SK-N-SH (cell line): ENCODE measurements around the gene PRG2. TPM values are rescaled to one million over a fixed set of nuclear protein-coding genes. Genes with fewer than 3 reads are reported as not detected.

Experiments used
- CTCF ChIA-PET: fragments of 300-600, 350-600 bp; formaldehyde crosslinking; extraction: SDS; loops from one replicate; lab custom pipeline; 2021; lab: Yijun Ruan, JAX
- POLR2A ChIA-PET: fragments of 350-600 bp; sonication (Branson Sonifier 250); formaldehyde crosslinking; extraction: SDS; loops from one replicate; lab custom pipeline; 2020; ENCODE audit warnings: antibody characterized with exemption, inconsistent platforms; lab: Yijun Ruan, JAX
- DNase-seq: peaks from one replicate; pipeline ENCODE4 v3.0.0; 2012
- H2AFZ ChIP-seq: fragments of 200-600 bp; sonication (generic); 2 replicates; pipeline ENCODE4 v1.8.1; 2016; ENCODE audit warnings: antibody characterized with exemption, mild to moderate bottlenecking, low read depth
- H3F3A ChIP-seq: fragments of 200-600 bp; sonication (generic); replicated peaks from 2 replicates; pipeline ENCODE3; 2016; ENCODE audit warnings: antibody characterized with exemption, mild to moderate bottlenecking; ENCODE audit not compliant: insufficient read depth
- H3K27ac ChIP-seq, 2 experiments: fragments of 200-500 bp in 1 of 2; fragments of 200-600 bp in 1 of 2; sonication (Bioruptor generic) in 1 of 2; sonication (generic), shearing (Covaris generic) in 1 of 2; 2 replicates each; pipeline versions ENCODE4 v1.5.1 to v1.6.1; 2014 to 2016; ENCODE audit warnings: low read depth in 2 of 2, inconsistent platforms in 1 of 2, low read length in 1 of 2, mild to moderate bottlenecking in 1 of 2, mixed read lengths in 1 of 2
- H3K27me3 ChIP-seq: fragments of 200-600 bp; sonication (generic), shearing (Covaris generic); 2 replicates; pipeline ENCODE4 v1.6.1; 2016; ENCODE audit warnings: mixed run types; ENCODE audit not compliant: insufficient read depth
- H3K36me3 ChIP-seq, 2 experiments: fragments of 200-500 bp in 1 of 2; fragments of 200-600 bp in 1 of 2; sonication (Bioruptor generic) in 1 of 2; sonication (generic) in 1 of 2; replicated peaks in 1 of 2; 2 replicates each; pipeline versions ENCODE3 to v1.5.1; 2014 to 2016; ENCODE audit warnings: low read length in 1 of 2, mild to moderate bottlenecking in 1 of 2; ENCODE audit not compliant: insufficient read depth in 2 of 2, control insufficient read depth in 1 of 2
- H3K4me1 ChIP-seq, 2 experiments: fragments of 200-500 bp in 1 of 2; fragments of 200-600 bp in 1 of 2; sonication (Bioruptor generic) in 1 of 2; sonication (generic), shearing (Covaris generic) in 1 of 2; 2 replicates each; pipeline versions ENCODE4 v1.5.1 to v1.6.1; 2014 to 2016; ENCODE audit warnings: low read depth in 1 of 2, low read length in 1 of 2, mixed run types in 1 of 2; ENCODE audit not compliant: insufficient read depth in 2 of 2, control insufficient read depth in 1 of 2
- H3K4me2 ChIP-seq: fragments of 200-600 bp; sonication (generic), shearing (Covaris generic); 2 replicates; pipeline ENCODE4 v1.6.1; 2017; ENCODE audit warnings: mixed run types
- H3K4me3 ChIP-seq, 2 experiments: fragments of 200-500 bp in 1 of 2; fragments of 200-600 bp in 1 of 2; sonication (Bioruptor generic) in 1 of 2; sonication (generic), shearing (Covaris generic) in 1 of 2; 2 replicates each; pipeline versions ENCODE4 v1.5.1 to v1.8.1; 2014 to 2016; ENCODE audit warnings: low read depth in 2 of 2, inconsistent platforms in 1 of 2, low read length in 1 of 2, mild to moderate bottlenecking in 1 of 2, mixed read lengths in 1 of 2, moderate library complexity in 1 of 2
- H3K79me2 ChIP-seq: fragments of 200-600 bp; sonication (generic); 2 replicates; pipeline ENCODE4 v1.8.1; 2017; ENCODE audit warnings: mild to moderate bottlenecking; ENCODE audit not compliant: insufficient read depth
- H3K9ac ChIP-seq: fragments of 200-600 bp; sonication (generic); 2 replicates; pipeline ENCODE4 v1.6.1; 2017; ENCODE audit warnings: mixed run types
- H3K9me2 ChIP-seq: fragments of 200-600 bp; sonication (generic); 2 replicates; pipeline ENCODE4 v1.6.1; 2017; ENCODE audit warnings: mixed run types
- H3K9me3 ChIP-seq: fragments of 200-600 bp; sonication (generic); 2 replicates; pipeline ENCODE4 v1.6.1; 2017; ENCODE audit warnings: mixed run types, mild to moderate bottlenecking, moderate library complexity
- H4K20me1 ChIP-seq: fragments of 200-600 bp; sonication (generic); 2 replicates; pipeline ENCODE4 v1.6.1; 2017; ENCODE audit warnings: mild to moderate bottlenecking, mixed run types; ENCODE audit not compliant: insufficient read depth
- CHD2 ChIP-seq: fragments of 150-350 bp; IDR thresholded peaks from 2 replicates; pipeline ENCODE4 v1.6.1; 2018; ENCODE audit warnings: low read length; ENCODE audit not compliant: partially characterized antibody
- CTCF ChIP-seq: fragments of 200-600 bp; sonication (generic); IDR thresholded peaks from 2 replicates; pipeline ENCODE4 v1.6.1; 2017; ENCODE audit warnings: antibody characterized with exemption, mild to moderate bottlenecking, moderate library complexity
- EP300 ChIP-seq, 2 experiments: IDR thresholded peaks; 2 replicates each; pipeline versions ENCODE4 v1.4.0 to v1.6.1; 2012; ENCODE audit warnings: borderline replicate concordance in 1 of 2, low read depth in 1 of 2, low read length in 1 of 2
- FOXM1 ChIP-seq: IDR thresholded peaks from 2 replicates; pipeline ENCODE4 v1.4.0; 2012; ENCODE audit warnings: low read depth, mild to moderate bottlenecking
- GATA2 ChIP-seq: sonication (generic); formaldehyde crosslinking; IDR thresholded peaks from 2 replicates; pipeline ENCODE4 v1.5.0; 2020; ENCODE audit warnings: mild to moderate bottlenecking, missing genetic modification reagents
- JUND ChIP-seq: IDR thresholded peaks from 2 replicates; pipeline ENCODE4 v1.4.0; 2012
- MEF2A ChIP-seq: IDR thresholded peaks from 2 replicates; pipeline ENCODE4 v1.4.0; 2012; ENCODE audit warnings: low read depth, borderline replicate concordance
- NRF1 ChIP-seq: IDR thresholded peaks from 2 replicates; pipeline ENCODE4 v1.6.1; 2012; ENCODE audit warnings: low read depth, mild to moderate bottlenecking, low read length
- RAD21 ChIP-seq: IDR thresholded peaks from 2 replicates; pipeline ENCODE4 v1.6.1; 2012; ENCODE audit warnings: mild to moderate bottlenecking, low read length
- RCOR1 ChIP-seq: fragments of 150-350 bp; IDR thresholded peaks from 2 replicates; pipeline ENCODE4 v1.6.1; 2017; ENCODE audit warnings: antibody characterized with exemption, low read length
- REST ChIP-seq: IDR thresholded peaks from 2 replicates; pipeline ENCODE4 v1.6.1; 2012; ENCODE audit warnings: mild to moderate bottlenecking, low read depth, low read length, moderate library complexity
- SIN3A ChIP-seq: IDR thresholded peaks from 2 replicates; pipeline ENCODE4 v1.6.1; 2012; ENCODE audit warnings: low read depth, mild to moderate bottlenecking, low read length, moderate library complexity, borderline replicate concordance
- SMC3 ChIP-seq: IDR thresholded peaks from 2 replicates; pipeline ENCODE4 v1.6.1; 2012; ENCODE audit warnings: low read depth, low read length, improper control_type of control experiment
- TCF12 ChIP-seq: IDR thresholded peaks from 2 replicates; pipeline ENCODE4 v1.4.0; 2012
- YY1 ChIP-seq: IDR thresholded peaks from 2 replicates; pipeline ENCODE4 v1.4.0; 2012; ENCODE audit warnings: low read depth, mild to moderate bottlenecking
- WGBS: methylation state at CpG from one replicate; pipeline ENCODE4 v1.1.6; 2017; ENCODE audit warnings: low lambda C conversion rate; 5-methylcytosine and 5-hydroxymethylcytosine counted together
- polyA plus RNA-seq, 3 experiments: library from polyadenylated mRNA; depleted of rRNA; stranded (reverse); fragments of >200 nt; gene quantifications; 2 replicates each; pipeline ENCODE4 v1.2.3, GENCODE V29; 2012

Gene PRG2
- polyA plus RNA-seq, 1 of the 3 experiments (the other 2 are of a cell fraction) = not detected

GRCh38 chr11:57387289-57388030 lies 3.0 kb downstream of the PRG2 start:
- Histone ChIP-seq H3K36me3 (no peaks in the 10 kb centered on the region), H3K9ac (no peak overlapping the region), H3K27ac (no peak overlapping the region), H4K20me1 (no peaks in the 10 kb centered on the region), H3K79me2 (no peaks in the 10 kb centered on the region), H3K9me3 (no peaks in the 10 kb centered on the region), H3K4me1 (no peaks in the 10 kb centered on the region; a peak in 1 of 4 replicates), H3K9me2 (no peaks in the 10 kb centered on the region), H3K4me3 (no peak overlapping the region), H3K27me3 (peaks cover 16% of the 10 kb centered on the region; the same call in 1 of the 2 replicates), H2AFZ (no peak overlapping the region), H3K4me2 (no peak overlapping the region), H3F3A (no peaks in the 10 kb centered on the region)
- no peak for TF ChIP-seq GATA2 (CRISPR knock-in tag)
- no peak for TF ChIP-seq RCOR1
- TF ChIP-seq SMC3 = no peak
- POLR2A ChIA-PET = no interaction called here
- DNase-seq = no peak
- CTCF ChIA-PET = interaction anchor here (0.6 kb wide), 2 partner anchors 14 to 145 kb away, joined by 3 to 4 read pairs; no protein-coding TSS in a partner anchor
- 48% methylated on average over 15 of the region's 16 CpGs for WGBS

- CTCF ChIA-PET = interaction anchor here (0.6 kb wide), 2 partner anchors 13 to 146 kb away, joined by 3 to 4 read pairs; no protein-coding TSS in a partner anchor
- H3K9me3 ChIP-seq = no peaks in the 10 kb centered on the region
- POLR2A ChIA-PET = no interaction called here
- no peaks in the 10 kb centered on the region for H3K4me1 ChIP-seq
- H3F3A ChIP-seq = no peaks in the 10 kb centered on the region
- no peak for DNase-seq
- H3K9me2 ChIP-seq = no peaks in the 10 kb centered on the region
- no peak overlapping the region for H3K27ac ChIP-seq
- H2AFZ ChIP-seq = no peak overlapping the region
- H3K4me3 ChIP-seq = no peak overlapping the region
- no peak overlapping the region for H3K9ac ChIP-seq
- H3K27me3 ChIP-seq = peaks cover 16% of the 10 kb centered on the region; the same call in 1 of the 2 replicates
- no peaks in the 10 kb centered on the region for H3K79me2 ChIP-seq
- H3K4me2 ChIP-seq = no peak overlapping the region
- no peaks in the 10 kb centered on the region for H3K36me3 ChIP-seq
- TF ChIP-seq FOXM1 = no peak
- TF ChIP-seq MEF2A = no peak
- no peak for TF ChIP-seq TCF12
- TF ChIP-seq CTCF = no peak
- TF ChIP-seq REST = no peak
- no peak for TF ChIP-seq CHD2
- TF ChIP-seq JUND = no peak
- no peak for TF ChIP-seq YY1
- TF ChIP-seq NRF1 = no peak
- TF ChIP-seq RAD21 = no peak
- TF ChIP-seq RCOR1 = no peak
- no peak for TF ChIP-seq EP300 (IDR thresholded peaks at IDR 0.05; ENCODE audit: borderline replicate concordance in 1 of 2, low read depth in 1 of 2, low read length in 1 of 2)
- TF ChIP-seq SIN3A = no peak
- WGBS = 55% methylated on average over 5 of the region's 5 CpGs
- no peaks in the 10 kb centered on the region for H4K20me1 ChIP-seq
Observed at GRCh38 chr11:57386178-57386940, 4.1 kb downstream of the PRG2 start.
